Fibroblast of peridontal ligament (primary cell): Measurements from ENCODE around the gene PPARG.

Source experiments
- DNase-seq: peaks from one replicate; pipeline ENCODE4 v3.0.0-alpha.2; 2010; ENCODE audit errors: extremely low read depth

Gene PPARG

DNA sequence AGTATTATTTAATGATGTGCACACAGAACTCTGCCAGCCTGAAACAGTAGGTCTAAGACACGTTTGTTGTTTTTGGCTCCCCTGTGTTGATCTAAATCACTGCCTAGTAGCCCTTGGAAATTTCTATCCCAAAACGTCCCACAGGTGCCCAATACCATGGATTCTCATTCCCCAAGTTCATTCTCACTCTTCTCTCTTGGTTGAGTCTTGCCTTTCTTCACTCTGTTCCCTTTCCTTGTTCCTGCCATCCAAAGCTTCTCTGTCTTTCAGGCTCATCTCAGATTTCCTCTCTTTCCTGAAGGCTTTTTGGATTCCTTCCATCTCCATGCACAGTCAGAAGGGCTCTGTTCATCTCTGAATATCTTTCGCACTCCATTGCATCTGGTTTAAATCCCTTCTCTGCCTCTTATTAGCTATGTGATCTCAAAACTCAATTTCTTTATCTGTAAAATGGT is 54.2 kb downstream of the PPARG start:
- DNase-seq: peak; percentile 35

DNA sequence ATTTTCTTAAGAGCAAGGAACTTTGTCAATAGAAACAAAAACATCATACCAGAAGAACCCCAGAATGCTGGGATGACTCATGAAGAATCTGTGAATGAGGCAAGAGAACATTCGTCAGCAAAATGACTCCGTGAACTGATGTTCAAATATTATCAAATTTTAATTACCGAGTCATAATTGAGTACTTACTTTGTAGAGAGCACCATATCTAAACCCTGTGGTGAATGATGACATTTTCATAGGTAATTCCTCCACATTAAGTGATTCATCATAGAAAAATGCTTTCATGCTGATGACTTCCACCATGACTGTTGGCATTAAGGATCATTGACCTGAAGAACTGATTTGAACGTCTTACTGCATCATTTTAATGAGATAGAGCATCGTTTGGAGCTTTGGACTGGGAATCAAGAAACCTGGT is 56.3 kb downstream of the PPARG start:
- peak; percentile 52 for DNase-seq

DNA sequence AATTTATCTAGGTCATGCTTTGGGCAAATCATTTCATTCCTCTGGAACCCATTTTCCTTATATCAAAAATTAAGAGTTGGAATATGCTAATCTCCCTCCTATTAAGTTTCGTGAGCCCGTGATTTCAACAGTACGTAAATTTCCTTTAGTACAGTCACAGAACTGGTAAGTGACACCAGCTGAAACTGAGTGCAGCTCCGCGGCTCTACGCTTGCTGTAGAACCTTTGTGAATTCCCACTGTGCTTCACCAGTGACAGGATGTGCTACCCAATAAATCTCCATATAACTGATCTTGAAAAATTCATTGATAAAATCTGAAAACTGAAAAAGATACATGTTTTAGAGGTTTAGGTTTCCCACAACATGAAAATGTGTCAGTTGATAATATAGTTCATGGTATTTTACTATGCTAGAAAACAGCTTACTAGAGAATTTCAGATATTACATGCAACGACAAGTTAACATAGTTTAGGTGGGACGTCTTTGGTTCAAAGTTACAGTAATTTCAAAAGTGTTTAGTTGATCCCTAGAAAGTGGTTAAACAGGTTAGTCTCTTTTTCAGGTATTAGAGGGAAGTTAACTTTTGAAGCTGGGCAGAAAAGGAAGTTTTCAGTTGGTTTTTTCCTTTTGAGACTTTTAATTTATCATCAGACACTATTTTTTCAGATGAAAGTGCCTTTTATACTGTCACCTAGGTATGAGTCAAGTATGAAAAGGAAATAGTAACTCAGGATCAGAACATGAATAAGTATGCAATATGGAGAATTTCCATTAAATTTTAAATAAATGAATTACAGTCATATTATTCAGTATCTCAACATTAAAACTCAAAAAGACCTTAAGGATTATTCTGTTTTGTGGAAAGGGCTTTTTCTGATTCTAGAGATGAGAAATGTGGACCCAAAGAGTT is 57.0 kb downstream of the PPARG start:
- DNase-seq: no peak

DNA sequence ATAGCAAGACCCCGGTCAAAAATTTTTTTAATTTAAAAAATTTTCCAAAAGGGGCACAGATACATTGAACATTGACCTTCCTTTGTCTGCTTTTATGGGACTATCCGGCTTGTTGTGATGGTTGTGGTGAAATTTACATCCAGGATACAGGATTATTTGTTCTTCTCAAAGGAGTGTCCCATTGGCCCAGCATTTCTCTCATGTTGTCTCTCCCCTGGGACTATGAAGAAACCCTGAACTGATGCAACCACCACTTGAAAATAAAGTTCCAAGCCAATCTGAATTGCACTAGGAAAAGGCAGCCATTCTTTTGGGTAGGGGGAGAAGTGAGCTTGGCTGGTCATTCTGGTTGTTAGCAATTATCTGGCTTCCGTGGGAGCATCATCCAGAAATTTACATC is 58.4 kb downstream of the PPARG start:
- no peak for DNase-seq

DNA sequence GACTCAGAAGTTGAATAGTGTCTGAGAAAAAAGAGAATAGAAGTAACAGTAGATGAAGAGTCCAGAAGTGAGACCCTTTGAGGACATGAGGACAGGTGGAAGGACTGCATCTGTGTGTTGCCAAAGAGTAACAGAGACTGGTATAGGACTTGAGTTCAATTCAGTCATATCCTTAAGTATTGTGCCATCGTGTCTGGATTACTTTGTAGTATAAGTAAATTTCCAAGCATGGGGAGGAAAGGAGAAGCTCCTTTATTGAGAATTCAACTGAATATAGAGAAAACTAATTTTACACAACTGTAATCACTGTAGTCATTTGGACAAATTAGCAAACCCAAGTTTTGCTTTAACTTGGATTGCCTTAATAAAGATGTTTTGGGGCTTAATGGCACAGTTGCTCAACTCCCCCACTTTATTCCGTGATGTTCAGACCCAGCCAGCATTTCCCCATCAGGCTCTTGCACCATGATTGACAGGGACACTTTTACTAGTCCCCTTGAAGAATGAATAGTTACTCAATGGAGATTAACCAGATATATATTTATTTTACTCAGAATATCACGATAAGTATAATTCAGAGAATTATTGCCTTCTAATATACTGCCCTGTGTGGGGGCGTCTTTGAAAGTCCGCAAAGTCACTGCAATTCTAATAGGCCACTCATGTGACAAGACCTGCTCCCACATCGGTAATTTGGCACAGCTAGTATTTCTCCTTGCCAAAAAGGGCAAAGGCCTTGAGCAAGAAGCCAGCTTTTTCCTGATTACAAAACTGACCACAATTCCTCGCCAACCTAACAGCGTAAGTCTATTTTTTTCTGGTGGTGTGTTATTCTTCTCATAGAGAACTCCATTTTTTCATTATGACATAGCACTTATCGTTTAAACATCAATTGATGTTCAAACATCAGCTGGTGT is 61.3 kb downstream of the PPARG start:
- peak; percentile 64 for DNase-seq

DNA sequence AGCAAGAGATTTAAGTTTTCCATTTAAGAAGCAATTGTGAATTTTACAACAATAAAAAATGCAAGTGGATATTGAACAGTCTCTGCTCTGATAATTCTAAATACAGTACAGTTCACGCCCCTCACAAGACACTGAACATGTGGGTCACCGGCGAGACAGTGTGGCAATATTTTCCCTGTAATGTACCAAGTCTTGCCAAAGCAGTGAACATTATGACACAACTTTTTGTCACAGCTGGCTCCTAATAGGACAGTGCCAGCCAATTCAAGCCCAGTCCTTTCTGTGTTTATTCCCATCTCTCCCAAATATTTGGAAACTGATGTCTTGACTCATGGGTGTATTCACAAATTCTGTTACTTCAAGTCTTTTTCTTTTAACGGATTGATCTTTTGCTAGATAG is 62.3 kb downstream of the PPARG start:
- no peak for DNase-seq

DNA sequence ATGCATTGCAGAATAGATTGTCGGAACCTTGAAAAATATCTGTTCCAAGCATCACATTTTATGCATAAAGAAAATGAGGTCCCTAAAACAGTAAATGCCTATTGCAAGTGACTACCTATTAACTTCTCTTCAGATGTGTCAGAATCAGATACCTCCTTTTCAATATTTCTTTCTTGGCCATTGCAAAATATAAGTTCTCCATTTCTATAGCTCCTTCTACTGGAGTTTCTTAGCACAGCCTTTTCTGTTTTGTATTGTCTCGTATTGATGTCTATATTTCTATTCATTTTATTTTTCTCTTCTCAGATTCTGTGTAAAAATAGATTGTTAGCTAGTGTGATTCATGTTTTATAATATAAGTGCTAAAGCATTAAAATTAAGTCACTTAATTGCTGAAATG is 63.4 kb downstream of the PPARG start:
- peak; percentile 23 for DNase-seq

DNA sequence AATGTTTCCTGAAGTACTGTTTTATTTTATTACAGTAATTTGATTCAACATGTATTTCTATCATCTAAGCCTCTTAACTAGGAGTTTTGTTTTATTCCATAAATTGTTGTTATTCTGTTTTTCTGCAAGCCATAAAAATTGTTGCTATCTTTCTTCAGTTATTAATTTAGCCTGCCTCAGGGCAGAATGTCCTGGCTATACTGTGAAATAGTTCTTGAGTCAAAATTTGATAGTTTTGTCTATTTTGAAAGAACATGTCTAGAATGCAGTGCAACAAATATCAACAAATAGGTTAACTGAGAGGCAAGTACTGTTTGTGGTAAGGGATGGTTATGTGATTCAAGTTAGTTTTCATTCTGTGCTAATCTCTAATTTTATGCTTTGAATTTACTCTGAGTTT is 63.9 kb downstream of the PPARG start:
- DNase-seq: no peak

DNA sequence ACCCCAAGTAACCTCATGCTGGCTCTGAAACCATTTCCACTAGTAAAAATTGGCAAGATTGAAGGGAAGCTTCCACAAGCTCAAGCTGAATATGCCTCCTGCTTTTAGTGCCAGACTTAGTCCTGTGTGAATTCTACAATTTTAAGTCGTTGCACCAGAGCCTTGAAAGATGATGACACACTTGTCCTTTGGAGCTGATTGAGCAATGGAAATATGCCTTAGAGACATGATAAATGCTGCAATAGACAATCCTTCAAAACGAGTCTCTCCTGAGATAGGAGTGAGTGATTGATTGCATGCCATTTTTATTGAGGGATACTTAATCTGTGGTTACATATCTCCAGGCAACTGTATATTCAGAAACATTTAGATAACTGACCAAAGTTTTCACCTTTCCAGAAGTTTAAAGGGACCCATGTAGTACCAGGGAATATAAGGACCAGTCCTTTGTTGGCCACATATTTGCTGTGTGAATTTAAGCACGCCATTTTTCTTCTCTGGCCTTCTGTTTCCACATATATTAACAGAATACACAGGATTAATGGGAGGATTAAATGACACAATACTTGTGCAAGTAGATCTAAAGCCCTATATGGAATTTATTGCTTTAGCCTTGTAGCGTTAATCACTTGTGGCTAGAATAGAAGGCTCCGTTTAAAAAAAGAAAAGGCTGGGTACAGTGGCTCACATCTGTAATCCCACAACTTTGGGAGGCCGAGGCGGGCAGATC is 65.1 kb downstream of the PPARG start:
- DNase-seq: peak; percentile 86

DNA sequence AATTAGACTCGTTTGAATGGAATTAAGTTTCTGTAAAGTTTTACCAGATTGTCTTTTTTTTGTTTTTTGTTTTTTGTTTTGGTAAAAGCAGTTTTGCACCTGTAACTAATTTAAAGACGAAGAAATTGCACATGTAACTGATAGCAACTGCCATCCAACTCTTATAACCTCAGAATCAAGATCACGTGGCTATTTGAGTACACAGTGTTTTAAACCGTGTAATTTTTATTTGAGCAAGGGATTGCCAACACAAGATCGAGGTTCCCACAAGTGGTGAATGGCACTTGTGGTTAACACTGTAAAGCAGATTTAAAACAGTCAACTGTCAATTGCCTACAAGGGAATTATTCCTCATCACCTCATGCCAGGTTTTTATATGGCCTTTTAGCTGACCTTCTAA is 67.3 kb downstream of the PPARG start:
- no peak for DNase-seq

DNA sequence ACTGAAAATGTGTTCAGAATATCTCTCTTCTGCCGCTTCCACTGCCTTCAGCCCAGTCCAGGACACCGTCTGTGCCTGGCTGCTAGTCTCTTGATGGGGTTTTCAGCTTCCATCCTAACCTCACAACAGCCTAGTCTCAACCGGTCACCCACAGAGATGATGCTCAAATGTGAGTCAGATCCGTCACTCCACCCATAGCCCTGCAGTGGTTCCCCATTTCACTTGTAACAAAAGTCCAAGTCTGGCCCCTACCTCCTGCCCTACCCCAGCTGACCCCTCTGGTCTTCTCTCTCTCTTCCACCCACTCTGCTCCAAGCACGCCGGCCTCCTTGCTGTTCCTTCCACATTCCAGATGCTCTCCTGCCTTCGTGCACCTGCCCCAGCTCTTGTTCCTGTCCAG is 68.1 kb downstream of the PPARG start:
- no peak for DNase-seq

DNA sequence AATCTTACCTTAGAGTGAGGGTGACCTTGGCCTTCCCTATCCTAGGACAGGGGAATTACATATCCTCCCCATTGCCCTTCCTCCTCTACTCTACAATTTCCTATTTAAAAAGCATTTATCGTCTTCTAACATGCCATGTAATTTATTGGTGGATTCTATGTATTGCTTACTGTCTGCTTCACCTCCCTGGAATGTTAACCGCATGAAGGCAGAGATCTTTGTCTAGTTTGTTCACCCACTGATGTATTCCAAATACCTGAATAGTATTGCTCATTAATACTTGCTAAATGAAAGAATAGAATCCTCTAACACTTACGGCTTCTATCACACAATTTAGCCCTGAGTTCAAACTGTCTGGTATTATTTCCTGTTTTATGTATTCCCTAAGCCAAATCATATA is 68.6 kb downstream of the PPARG start:
- no peak for DNase-seq

DNA sequence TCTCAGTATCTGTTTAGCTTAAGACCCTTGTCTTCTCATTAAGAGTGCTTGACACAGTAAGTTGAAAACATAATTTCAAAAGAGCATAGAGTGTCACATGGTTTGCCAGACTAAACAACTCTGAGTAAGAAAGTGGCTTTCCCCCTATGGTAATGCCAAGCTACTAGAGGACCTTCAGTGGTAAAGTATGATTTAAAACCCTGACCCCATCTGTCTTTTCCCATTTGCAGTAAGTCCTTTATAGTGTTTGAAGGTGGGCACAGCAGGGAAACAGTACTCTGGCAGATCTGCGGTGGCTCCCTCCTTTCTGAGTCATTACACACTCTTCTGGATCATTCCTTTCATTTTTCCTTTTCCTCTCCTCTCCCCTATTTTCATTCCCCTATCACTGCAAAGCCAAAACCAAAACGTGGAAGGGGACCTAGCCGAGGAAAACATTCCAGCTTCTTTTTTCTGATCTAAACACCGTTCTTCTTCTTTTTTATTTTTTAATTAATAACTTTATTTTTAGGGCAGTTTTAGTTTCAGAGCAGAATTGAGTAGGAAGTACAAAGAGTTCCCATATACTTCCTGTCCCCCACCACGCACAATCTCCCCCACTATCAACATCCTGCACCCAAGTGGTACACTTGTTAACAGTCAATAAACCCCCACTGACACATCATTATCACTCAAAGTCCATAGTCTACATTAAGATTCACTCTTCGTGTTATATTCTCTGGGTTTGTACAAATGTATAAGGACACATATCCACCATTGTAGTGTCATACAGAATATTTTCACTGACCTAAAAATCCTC is 74.7 kb downstream of the PPARG start:
- no peak for DNase-seq

DNA sequence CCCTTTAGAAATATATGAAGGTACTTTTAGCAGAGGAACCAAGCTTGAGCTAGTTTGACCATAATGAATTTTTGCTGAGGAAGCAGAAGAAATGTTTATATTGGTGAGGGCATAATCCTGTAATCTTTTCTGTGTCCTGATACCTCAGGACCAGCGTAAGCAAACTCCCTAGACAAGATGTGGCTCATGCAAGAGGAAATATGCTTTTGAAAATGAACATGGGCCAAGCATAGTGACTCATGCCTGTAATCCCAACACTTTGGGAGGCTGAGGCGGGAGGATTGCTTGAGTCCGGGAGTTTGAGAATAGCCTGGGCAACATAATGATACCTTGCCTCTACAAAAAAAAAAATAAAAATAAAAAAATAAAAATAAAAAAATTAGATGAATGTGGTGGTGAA is 78.5 kb downstream of the PPARG start:
- DNase-seq: no peak

DNA sequence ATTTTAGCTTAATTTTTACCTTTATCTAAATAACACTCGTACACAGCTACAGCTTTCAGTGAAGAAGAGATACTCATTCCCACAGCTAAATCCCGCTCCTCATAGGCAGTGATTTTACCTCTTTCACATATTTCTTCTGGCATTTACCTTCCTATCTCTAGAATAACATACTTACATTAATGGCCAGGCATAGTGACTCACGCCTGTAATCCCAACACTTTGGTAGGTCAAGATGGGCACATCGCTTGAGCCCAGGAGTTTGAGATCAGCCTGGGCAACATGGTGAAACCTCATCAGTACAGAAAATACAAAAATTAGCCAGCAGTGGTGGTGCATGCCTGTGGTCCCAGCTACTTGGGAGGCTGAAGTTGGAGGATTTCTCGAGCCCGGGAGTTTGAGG is 80.2 kb downstream of the PPARG start:
- no peak for DNase-seq

DNA sequence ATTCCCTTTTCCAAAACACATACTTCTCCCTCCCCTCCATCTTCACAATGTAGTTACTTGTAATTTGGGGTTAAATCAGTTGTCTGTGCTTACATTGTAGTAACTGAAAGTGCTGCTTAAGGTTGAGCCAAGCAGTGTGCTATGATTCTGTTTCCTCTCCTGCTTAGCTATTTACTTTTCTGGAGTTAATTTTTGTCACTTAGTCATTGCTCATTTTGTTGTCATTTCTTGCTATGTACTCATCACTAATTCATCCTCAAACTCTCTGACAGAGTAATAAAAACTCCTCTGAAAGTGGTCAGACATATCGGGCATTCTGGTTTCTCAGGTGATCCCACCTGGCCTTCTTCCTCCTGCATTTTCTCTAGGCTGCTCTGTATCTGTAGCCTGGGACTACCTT is 80.7 kb downstream of the PPARG start:
- no peak for DNase-seq

DNA sequence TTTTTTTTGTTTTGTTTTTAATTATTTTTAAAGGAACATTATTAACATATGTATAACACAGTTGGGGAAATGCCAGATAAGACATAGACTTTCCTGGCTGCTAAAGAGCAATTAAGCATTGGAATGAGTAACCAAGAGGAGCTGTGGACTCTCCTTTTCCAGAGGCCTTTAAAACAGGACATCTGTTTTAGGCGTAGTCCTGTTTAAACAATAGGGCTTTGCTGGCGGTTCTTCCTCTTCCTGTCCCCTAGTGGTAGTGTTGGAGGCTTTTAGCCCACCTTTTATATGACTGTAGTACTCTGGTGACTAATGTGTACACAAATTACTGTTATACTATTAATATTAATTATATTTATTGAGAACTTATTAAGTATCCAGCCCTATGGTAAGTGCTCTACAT is 81.9 kb downstream of the PPARG start:
- DNase-seq: no peak

DNA sequence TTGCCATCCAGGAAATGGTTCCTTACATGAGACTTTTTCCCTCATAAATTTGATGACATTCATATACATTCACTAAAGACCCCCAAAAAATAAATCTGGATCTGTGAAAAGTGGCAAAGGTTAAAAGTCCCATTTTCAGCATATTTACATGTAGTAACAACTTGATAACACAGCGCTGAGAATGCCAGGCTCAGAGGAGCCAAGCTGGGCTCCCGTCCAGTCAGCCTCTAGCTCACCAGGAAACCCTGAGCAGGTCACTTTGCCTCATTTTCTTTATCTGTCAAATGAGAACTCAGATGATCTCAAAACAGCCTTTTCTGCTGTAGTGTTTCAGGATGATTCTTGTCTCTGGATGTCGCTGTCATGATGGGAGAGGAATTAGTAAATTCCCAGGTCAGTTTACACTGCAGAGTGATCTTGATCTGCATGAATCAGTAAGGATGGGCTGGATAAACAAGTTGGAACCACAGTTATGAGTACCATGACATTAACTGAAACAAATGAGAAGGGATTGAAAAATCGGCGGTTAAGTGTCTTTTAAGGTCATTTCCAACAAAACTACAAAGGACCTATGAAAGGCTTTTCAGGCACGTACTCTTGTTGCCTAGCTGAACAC is 82.8 kb downstream of the PPARG start:
- DNase-seq: peak; percentile 73

DNA sequence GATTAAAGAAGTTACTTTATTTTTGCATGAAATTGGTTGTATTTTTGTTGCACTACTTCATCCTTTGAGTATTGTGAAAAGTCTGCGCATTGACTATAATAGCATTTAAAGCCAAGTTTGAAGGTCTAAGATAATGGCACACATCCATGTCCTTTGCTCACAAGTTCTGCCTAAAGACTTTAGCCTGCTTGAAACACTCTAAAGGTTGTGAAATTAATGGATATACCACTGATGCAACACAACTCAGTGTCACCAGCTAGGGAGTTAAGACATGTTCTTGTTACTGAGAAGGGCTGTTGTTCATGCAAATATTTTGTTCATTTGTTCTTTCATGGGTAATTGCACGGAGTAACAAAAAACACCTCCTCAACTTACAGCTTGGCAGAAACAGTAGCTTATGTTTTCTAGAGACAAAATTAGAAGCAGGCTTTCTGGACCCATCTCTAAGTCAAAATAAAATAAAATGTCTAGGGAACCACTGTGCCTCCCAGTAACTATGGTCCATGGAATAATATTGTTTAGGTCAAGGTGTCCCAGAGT is 83.9 kb downstream of the PPARG start:
- DNase-seq: peak; percentile 59

DNA sequence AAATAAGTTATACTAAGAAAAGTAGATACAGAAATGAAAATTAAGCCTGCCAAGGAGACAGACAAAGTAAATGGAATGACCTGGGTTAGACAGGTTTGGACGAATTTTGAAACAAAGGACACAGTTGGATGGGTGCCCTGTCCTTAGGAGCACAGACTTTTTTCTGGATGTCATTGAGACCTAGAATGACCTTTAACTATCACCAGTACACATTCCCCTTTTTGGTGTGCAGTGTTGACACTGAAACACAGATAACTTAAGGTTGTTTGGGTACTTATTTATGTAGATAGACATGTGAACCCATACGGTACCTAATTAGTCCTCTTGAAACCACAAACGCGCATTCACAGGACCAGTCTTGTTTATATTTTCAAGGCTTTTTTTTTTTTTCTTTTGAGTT is 86.7 kb downstream of the PPARG start:
- no peak for DNase-seq
